Right atrium auricular region (tissue), 2 donors: ENCODE data around the gene ETV5. TPM values are rescaled to one million over a fixed set of nuclear protein-coding genes. Genes with fewer than 3 reads are reported as not detected.

Experiments used
- DNase-seq: peaks from one replicate; pipeline ENCODE4 v3.0.0-alpha.2; 2019; ENCODE audit warnings: low spot score
- H3K27ac ChIP-seq, 2 donors: fragments of 200-600 bp; sonication (generic); 1 replicate in 1 of 2; 2 replicates in 1 of 2; pipeline ENCODE4 v1.5.1; 2016 to 2019
- H3K27me3 ChIP-seq, 2 donors: fragments of 200-600 bp; sonication (generic); one replicate each; pipeline versions ENCODE4 v1.5.1 to v1.6.0; 2017 to 2019
- H3K36me3 ChIP-seq: fragments of 200-600 bp; sonication (generic); one replicate; pipeline ENCODE4 v1.5.1; 2016
- H3K4me1 ChIP-seq, 2 donors: fragments of 200-600 bp; sonication (generic); one replicate each; pipeline versions ENCODE4 v1.5.1 to v1.6.0; 2017 to 2019
- H3K4me3 ChIP-seq, 2 donors: fragments of 200-600 bp; sonication (generic); 1 replicate in 1 of 2; 2 replicates in 1 of 2; pipeline ENCODE4 v1.5.1; 2017 to 2019; ENCODE audit warnings: mild to moderate bottlenecking in 1 of 2, moderate library complexity in 1 of 2
- H3K9me3 ChIP-seq, 2 donors: fragments of 200-600 bp; sonication (generic); one replicate each; pipeline ENCODE4 v1.5.1; 2019
- CTCF ChIP-seq, 2 donors: fragments of 200-600 bp; sonication (generic); IDR thresholded peaks; one replicate each; pipeline ENCODE4 v1.5.1; 2019; ENCODE audit warnings: antibody characterized with exemption in 2 of 2
- total RNA-seq, 2 donors: library from RNA; depleted of rRNA; stranded (reverse); fragments of >200 nt; gene quantifications; one replicate each; pipeline ENCODE4 v1.1.0, GENCODE V29; 2016

The ETV5 gene
- total RNA-seq, 2 donors from 2014 or later: 22.8 to 28.7 TPM

- Histone ChIP-seq H3K4me1 (no peaks in the 10 kb centered on the region), H3K36me3 (peaks cover 31% of the 10 kb centered on the region)
Observed at GRCh38 chr3:186059192-186059591, 49.7 kb downstream of the ETV5 start.

GRCh38 chr3:186058225-186058624 is 50.7 kb downstream of the ETV5 start:
- no peaks in the 10 kb centered on the region for H3K27me3 ChIP-seq
- H3K9me3 ChIP-seq: no peaks in the 10 kb centered on the region
- H3K4me1 ChIP-seq: no peaks in the 10 kb centered on the region
- H3K4me3 ChIP-seq: no peak overlapping the region
- no peak for DNase-seq
- TF ChIP-seq CTCF (IDR thresholded peaks at IDR 0.05): no peak
- H3K36me3 ChIP-seq: peaks cover 29% of the 10 kb centered on the region
- no peak overlapping the region for H3K27ac ChIP-seq

More at GRCh38 chr3:186059192-186059591, 49.7 kb downstream of the ETV5 start:
- H3K9me3 ChIP-seq: no peaks in the 10 kb centered on the region
- no peak overlapping the region for H3K27ac ChIP-seq
- H3K4me3 ChIP-seq: no peak overlapping the region
- TF ChIP-seq CTCF (IDR thresholded peaks at IDR 0.05): no peak
- no peaks in the 10 kb centered on the region for H3K27me3 ChIP-seq
- DNase-seq: no peak

- no peaks in the 10 kb centered on the region for H3K27me3 ChIP-seq
- no peak overlapping the region for H3K4me3 ChIP-seq
- H3K9me3 ChIP-seq: no peaks in the 10 kb centered on the region
- H3K36me3 ChIP-seq: peaks cover 29% of the 10 kb centered on the region
- no peaks in the 10 kb centered on the region for H3K4me1 ChIP-seq
- TF ChIP-seq CTCF (IDR thresholded peaks at IDR 0.05): no peak
- no peak overlapping the region for H3K27ac ChIP-seq
- no peak for DNase-seq
Observed at GRCh38 chr3:186057594-186057993, 51.3 kb downstream of the ETV5 start.

GRCh38 chr3:186054792-186055352 is 54.0 kb downstream of the ETV5 start:
- Histone ChIP-seq H3K36me3 (peaks cover 44% of the 10 kb centered on the region), H3K9me3 (no peaks in the 10 kb centered on the region), H3K27ac (no peak overlapping the region), H3K27me3 (no peaks in the 10 kb centered on the region), H3K4me3 (no peak overlapping the region), H3K4me1 (no peaks in the 10 kb centered on the region)
- DNase-seq: no peak
- no peak for TF ChIP-seq CTCF (IDR thresholded peaks at IDR 0.05)

GRCh38 chr3:186053954-186054791 is 54.7 kb downstream of the ETV5 start:
- no peak overlapping the region for H3K4me3 ChIP-seq
- DNase-seq: no peak
- H3K36me3 ChIP-seq: peaks cover 47% of the 10 kb centered on the region
- no peak overlapping the region for H3K27ac ChIP-seq
- no peaks in the 10 kb centered on the region for H3K27me3 ChIP-seq
- no peak for TF ChIP-seq CTCF (IDR thresholded peaks at IDR 0.05)
- no peaks in the 10 kb centered on the region for H3K9me3 ChIP-seq
- H3K4me1 ChIP-seq: no peaks in the 10 kb centered on the region
